Transverse colon (tissue), 4 donors: ENCODE data around the gene CATSPER1. TPM values are rescaled to one million over a fixed set of nuclear protein-coding genes. Genes with fewer than 3 reads are reported as not detected.
A peak's percentile ranks its signal among the peaks of the same experiment; 100 is the strongest.

ENCODE experiments used
- DNase-seq: peaks from one replicate; pipeline ENCODE4 v3.0.0-alpha.2; 2019
- H3K27ac ChIP-seq, 4 donors: fragments of 200-600 bp; sonication (generic); 2 replicates each; pipeline ENCODE4 v1.5.1; 2016 to 2018; ENCODE audit warnings: inconsistent platforms in 4 of 4
- H3K27me3 ChIP-seq: fragments of 200-600 bp; sonication (generic); 2 replicates; pipeline ENCODE4 v1.5.1; 2017; ENCODE audit warnings: inconsistent platforms
- H3K36me3 ChIP-seq, 4 donors: fragments of 200-600 bp; sonication (generic); 2 replicates each; pipeline ENCODE4 v1.5.1; 2017 to 2019; ENCODE audit warnings: inconsistent platforms in 4 of 4
- H3K4me1 ChIP-seq, 4 donors: fragments of 200-600 bp; sonication (generic); 2 replicates each; pipeline ENCODE4 v1.5.1; 2017 to 2020; ENCODE audit warnings: inconsistent platforms in 4 of 4
- H3K4me3 ChIP-seq, 4 donors: fragments of 200-600 bp; sonication (generic); 1 replicate in 1 of 4; 2 replicates in 3 of 4; pipeline versions ENCODE4 v1.5.1 to v1.6.1; 2017 to 2019; ENCODE audit warnings: inconsistent platforms in 4 of 4
- H3K9me3 ChIP-seq, 2 donors: fragments of 200-600 bp; sonication (generic); 2 replicates each; pipeline ENCODE4 v1.5.1; 2017 to 2019; ENCODE audit warnings: inconsistent platforms in 2 of 2
- CTCF ChIP-seq, 5 experiments: fragments of 200-600 bp in 3 of 5; fragments of 450-650 bp in 2 of 5; sonication (generic) in 3 of 5; IDR thresholded peaks; 1 replicate in 2 of 5; 2 replicates in 3 of 5; pipeline ENCODE4 v1.5.1; 2016 to 2017; ENCODE audit warnings: antibody characterized with exemption in 5 of 5, inconsistent platforms in 3 of 5, mild to moderate bottlenecking in 2 of 5, moderate library complexity in 1 of 5
- EP300 ChIP-seq: sonication (generic); formaldehyde crosslinking; IDR thresholded peaks from one replicate; pipeline ENCODE4 v1.6.1; 2017; ENCODE audit warnings: antibody characterized with exemption, low read depth
- POLR2A ChIP-seq: fragments of 450-650 bp; IDR thresholded peaks from one replicate; pipeline ENCODE4 v1.6.1; 2016; ENCODE audit warnings: antibody characterized with exemption, mild to moderate bottlenecking, moderate library complexity
- POLR2AphosphoS5 ChIP-seq, 3 donors: sonication (generic); formaldehyde crosslinking; IDR thresholded peaks; one replicate each; pipeline ENCODE4 v1.6.1; 2016; ENCODE audit warnings: antibody characterized with exemption in 3 of 3
- WGBS, 2 donors: methylation state at CpG; one replicate each; pipeline ENCODE4 v1.1.5; 2018; ENCODE audit warnings: low coverage in 1 of 2; 5-methylcytosine and 5-hydroxymethylcytosine counted together
- in situ Hi-C, 4 donors: fragments of 200-750 bp; cut with MboI; loops; one replicate each; pipeline versions ENCODE4 v1.15.0 to v1.15.1; 2017; ENCODE audit warnings: low sequenced_read_pairs in 3 of 4, low pct_ligation_motif_present in 1 of 4, low pct_unique_long_range_greater_than_20kb in 1 of 4
- intact Hi-C: fragments of 100-400 bp; cut with DNase I; formaldehyde crosslinking; loops from one replicate; pipeline ENCODE4 v1.15.1; 2023; ENCODE audit warnings: low total_unique reads
- total RNA-seq, 4 donors: library from RNA; depleted of rRNA; stranded (reverse); fragments of >200 nt; gene quantifications; one replicate each; pipeline ENCODE4 v1.1.0, GENCODE V29; 2016

The CATSPER1 gene
- total RNA-seq, 4 donors from 2014 or later, result not detected

GRCh38 chr11:66003291-66003690, 23.0 kb downstream of the CATSPER1 start:
- Histone ChIP-seq H3K27ac (peak overlapping the region; percentile 95 to 98 (median 97)), H3K27me3 (no peaks in the 10 kb centered on the region), H3K9me3 (no peaks in the 10 kb centered on the region), H3K4me3 (peak overlapping the region in 3 of 4 donors; percentile 68 to 99 (median 77)), H3K4me1 (peaks cover 9 to 24% (median 19%) of the 10 kb centered on the region in 4 donors), H3K36me3 (peaks cover 0 to 19% (median 8%) of the 10 kb centered on the region in 4 donors)
- DNase-seq, result no peak
- 53% methylated on average over 6 of the region's 6 CpGs; no CpG with 5 or more reads in 1 of the 2 donors for WGBS, 2 donors
- intact Hi-C loops, result no loop called here
- TF ChIP-seq CTCF (IDR thresholded peaks at IDR 0.05) (no peak), EP300 (no peak), POLR2AphosphoS5 (IDR thresholded peaks at IDR 0.05) (no peak), POLR2A (no peak)
- in situ Hi-C loops, result no loop called here

- peak; percentile 68 for DNase-seq
- Histone ChIP-seq H3K36me3 (peaks cover 0 to 24% (median 9%) of the 10 kb centered on the region in 4 donors), H3K4me1 (peaks cover 9 to 24% (median 19%) of the 10 kb centered on the region in 4 donors), H3K27me3 (no peaks in the 10 kb centered on the region), H3K4me3 (peak overlapping the region; percentile 68 to 99 (median 82)), H3K9me3 (no peaks in the 10 kb centered on the region), H3K27ac (peak overlapping the region; percentile 95 to 98 (median 97))
- no peak for TF ChIP-seq EP300
- peak in 2 of 5 experiments; percentile 13 to 20 for TF ChIP-seq CTCF (IDR thresholded peaks at IDR 0.05)
- peak; percentile 8 for TF ChIP-seq POLR2A
- peak in 2 of 3 donors; percentile 7 to 55 for TF ChIP-seq POLR2AphosphoS5 (IDR thresholded peaks at IDR 0.05)
- intact Hi-C loops (no loop called here), in situ Hi-C loops (no loop called here)
- WGBS, 2 donors, result 0% methylated on average over 25 of the region's 40 CpGs; no CpG with 5 or more reads in 1 of the 2 donors
Measured at GRCh38 chr11:66002648-66003225, 23.5 kb downstream of the CATSPER1 start.

- H3K27me3 ChIP-seq, result no peaks in the 10 kb centered on the region
- H3K4me1 ChIP-seq, result peaks cover 9 to 24% (median 19%) of the 10 kb centered on the region in 4 donors
- WGBS, 2 donors, result 0% methylated on average over 14 to 53 of the region's 55 CpGs
- H3K27ac ChIP-seq, result peak within 1 kb of the TSS; percentile 95 to 98 (median 97)
- intact Hi-C loops (no loop called here), in situ Hi-C loops (no loop called here)
- H3K4me3 ChIP-seq, result peak within 1 kb of the TSS; percentile 68 to 99 (median 82)
- peak; percentile 95 for DNase-seq
- TF ChIP-seq EP300, result no peak
- peak; percentile 70 for TF ChIP-seq POLR2A
- TF ChIP-seq POLR2AphosphoS5 (IDR thresholded peaks at IDR 0.05), result peak; percentile 78 to 89 (median 80)
- peaks cover 0 to 24% (median 12%) of the 10 kb centered on the region in 4 donors for H3K36me3 ChIP-seq
- H3K9me3 ChIP-seq, result no peaks in the 10 kb centered on the region
Measured at GRCh38 chr11:66001942-66002647, 24.2 kb downstream of the CATSPER1 start, which contains the start of the genes BANF1 and EIF1AD. Gene BANF1, plus strand, starts transcription at chr11:66002503. Its CDS starts 748 bp downstream, at chr11:66003251. Gene EIF1AD, minus strand, starts transcription at chr11:66002157. Its CDS starts 1,768 bp downstream, at chr11:66000389.

- WGBS, 2 donors, result 74 to 83% methylated on average over 1 to 2 of the region's 2 CpGs
- intact Hi-C loops (no loop called here), in situ Hi-C loops (loop anchor here (10.0 to 25.0 kb wide), 4 partner anchors 110 to 310 kb away; partner anchors contain the start of genes CTSW (in 3 of the 4), CCDC85B (in 2 of the 4), FIBP (in 2 of the 4) and KAT5 (in 2 of the 4))
- no peak overlapping the region for H3K4me3 ChIP-seq
- TF ChIP-seq POLR2A, result no peak
- no peak for TF ChIP-seq POLR2AphosphoS5 (IDR thresholded peaks at IDR 0.05)
- TF ChIP-seq EP300, result no peak
- no peak for TF ChIP-seq CTCF (IDR thresholded peaks at IDR 0.05)
- H3K9me3 ChIP-seq, result no peaks in the 10 kb centered on the region
- H3K27ac ChIP-seq, result no peak overlapping the region
- peaks cover 0 to 24% (median 12%) of the 10 kb centered on the region in 4 donors for H3K36me3 ChIP-seq
- DNase-seq, result no peak
- peaks cover 3 to 23% (median 10%) of the 10 kb centered on the region in 4 donors for H3K4me1 ChIP-seq
- H3K27me3 ChIP-seq, result no peaks in the 10 kb centered on the region
Measured at GRCh38 chr11:65997286-65997685, 29.0 kb downstream of the CATSPER1 start.
